WTC11 (cell line): ENCODE measurements around the gene DNAH8.

Source experiments
- CREM ChIP-seq: sonication (generic); formaldehyde crosslinking; IDR thresholded peaks from 2 replicates; pipeline ENCODE4 v1.8.1; 2022; ENCODE audit warnings: mild to moderate bottlenecking, missing genetic modification reagents, moderate library complexity
- CTCF ChIP-seq: fragments of 200-600 bp; IDR thresholded peaks from 2 replicates; pipeline ENCODE4 v1.8.0; 2022; ENCODE audit warnings: antibody characterized with exemption
- JUN ChIP-seq: sonication (generic); formaldehyde crosslinking; IDR thresholded peaks from 2 replicates; pipeline ENCODE4 v1.8.0; 2023; ENCODE audit warnings: mild to moderate bottlenecking, missing genetic modification reagents
- KAT7 ChIP-seq: sonication (generic); formaldehyde crosslinking; IDR thresholded peaks from 2 replicates; pipeline ENCODE4 v1.8.1; 2023; ENCODE audit warnings: missing genetic modification reagents, mild to moderate bottlenecking, borderline replicate concordance
- ZNF263 ChIP-seq: sonication (generic); formaldehyde crosslinking; IDR thresholded peaks from 2 replicates; pipeline ENCODE4 v1.8.1; 2022; ENCODE audit warnings: low read depth, mild to moderate bottlenecking, moderate library complexity, missing genetic modification reagents
- TF ChIP-seq, protein P1 (sequence below): sonication (generic); formaldehyde crosslinking; conservative IDR thresholded peaks from 2 replicates; pipeline ENCODE4 v1.8.1; 2022; ENCODE audit warnings: mild to moderate bottlenecking, missing genetic modification reagents

DNA sequence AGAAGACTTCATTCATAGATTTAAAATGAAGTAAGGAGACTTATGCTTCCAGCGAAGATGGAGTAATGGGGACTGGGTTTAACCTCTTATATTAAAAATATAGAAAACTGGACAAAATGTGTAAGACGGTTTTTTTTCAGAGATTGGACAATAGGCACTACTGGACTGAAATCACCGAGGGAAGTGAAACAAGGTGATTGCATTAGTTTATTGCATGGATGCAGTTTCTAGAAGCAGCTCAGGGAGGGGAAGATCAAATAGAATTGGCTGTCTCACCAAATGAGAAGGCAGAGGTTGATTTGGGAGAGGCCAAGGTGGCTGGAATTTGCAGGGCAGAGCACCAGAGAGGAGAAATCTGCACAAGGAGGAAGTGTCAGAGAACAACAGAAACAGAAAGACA is 162.6 kb downstream of the DNAH8 start:
- TF ChIP-seq CTCF, result no peak
- no peak for TF ChIP-seq KAT7 (CRISPR knock-in tag)
- TF ChIP-seq CREM (CRISPR knock-in tag), result no peak
- TF ChIP-seq ZNF263, result no peak
- TF ChIP-seq, protein P1, sequence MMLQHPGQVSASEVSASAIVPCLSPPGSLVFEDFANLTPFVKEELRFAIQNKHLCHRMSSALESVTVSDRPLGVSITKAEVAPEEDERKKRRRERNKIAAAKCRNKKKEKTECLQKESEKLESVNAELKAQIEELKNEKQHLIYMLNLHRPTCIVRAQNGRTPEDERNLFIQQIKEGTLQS (CRISPR knock-in tag), result no peak
- TF ChIP-seq JUN, result no peak
